Stimulated activated CD4-positive, alpha-beta T cell treated with anti-CD3 and anti-CD28 coated beads, Interleukin-4, amount 100 ng/mL, for 1 hour (primary cell): Measurements from ENCODE around the gene STEAP2.

ENCODE experiments used
- DNase-seq: peaks from one replicate; pipeline ENCODE4 v3.0.0-alpha.2; 2020

STEAP2 gene

GRCh38 chr7:90194911-90195809, 16.4 kb upstream of the STEAP2 start:
- no peak for DNase-seq

GRCh38 chr7:90201500-90202195, 9.9 kb upstream of the STEAP2 start:
- no peak for DNase-seq

GRCh38 chr7:90207956-90208355, 3.6 kb upstream of the STEAP2 start:
- DNase-seq: no peak

- no peak for DNase-seq
These were observed 1.8 kb upstream of the STEAP2 start for GRCh38 chr7:90209776-90210175.

GRCh38 chr7:90210475-90210874, 1.1 kb upstream of the STEAP2 start:
- no peak for DNase-seq

GRCh38 chr7:90210981-90211380, 559 bp upstream of the STEAP2 start:
- DNase-seq: no peak

- no peak for DNase-seq
These were observed 582 bp downstream of the STEAP2 start for GRCh38 chr7:90212149-90212495.

- no peak for DNase-seq
These were observed 2.0 kb downstream of the STEAP2 start for GRCh38 chr7:90213521-90213920.

GRCh38 chr7:90216080-90216674, 4.6 kb downstream of the STEAP2 start:
- no peak for DNase-seq

GRCh38 chr7:90216771-90217170, 5.2 kb downstream of the STEAP2 start:
- DNase-seq: no peak

- DNase-seq: no peak
These were observed 10.8 kb downstream of the STEAP2 start for GRCh38 chr7:90222390-90222789.

- no peak for DNase-seq
These were observed 11.5 kb downstream of the STEAP2 start for GRCh38 chr7:90222811-90223725.

GRCh38 chr7:90224195-90224594, 12.7 kb downstream of the STEAP2 start:
- no peak for DNase-seq

GRCh38 chr7:90225181-90225580, 13.6 kb downstream of the STEAP2 start:
- DNase-seq: no peak

GRCh38 chr7:90225601-90226000, 14.1 kb downstream of the STEAP2 start:
- no peak for DNase-seq

- DNase-seq: no peak
These were observed 15.7 kb downstream of the STEAP2 start for GRCh38 chr7:90227259-90227658.

GRCh38 chr7:90229682-90230081, 18.1 kb downstream of the STEAP2 start:
- DNase-seq: no peak

GRCh38 chr7:90230834-90231233, 19.3 kb downstream of the STEAP2 start:
- no peak for DNase-seq

- no peak for DNase-seq
These were observed 19.8 kb downstream of the STEAP2 start for GRCh38 chr7:90231304-90231703.

- no peak for DNase-seq
These were observed 20.9 kb downstream of the STEAP2 start for GRCh38 chr7:90232430-90232829.

GRCh38 chr7:90233569-90233968, 22.0 kb downstream of the STEAP2 start:
- DNase-seq: no peak

- no peak for DNase-seq
These were observed 25.3 kb downstream of the STEAP2 start for GRCh38 chr7:90236721-90237289.

- DNase-seq: no peak
These were observed 26.5 kb downstream of the STEAP2 start for GRCh38 chr7:90238022-90238421.
